ENCODE measurements around the gene CPZ.
"Not testable (repeated sequence)": the region's sequence is repeated elsewhere in the genome, so short reads cannot be mapped to it uniquely, and the experiment has no call there.

CPZ gene

DNA sequence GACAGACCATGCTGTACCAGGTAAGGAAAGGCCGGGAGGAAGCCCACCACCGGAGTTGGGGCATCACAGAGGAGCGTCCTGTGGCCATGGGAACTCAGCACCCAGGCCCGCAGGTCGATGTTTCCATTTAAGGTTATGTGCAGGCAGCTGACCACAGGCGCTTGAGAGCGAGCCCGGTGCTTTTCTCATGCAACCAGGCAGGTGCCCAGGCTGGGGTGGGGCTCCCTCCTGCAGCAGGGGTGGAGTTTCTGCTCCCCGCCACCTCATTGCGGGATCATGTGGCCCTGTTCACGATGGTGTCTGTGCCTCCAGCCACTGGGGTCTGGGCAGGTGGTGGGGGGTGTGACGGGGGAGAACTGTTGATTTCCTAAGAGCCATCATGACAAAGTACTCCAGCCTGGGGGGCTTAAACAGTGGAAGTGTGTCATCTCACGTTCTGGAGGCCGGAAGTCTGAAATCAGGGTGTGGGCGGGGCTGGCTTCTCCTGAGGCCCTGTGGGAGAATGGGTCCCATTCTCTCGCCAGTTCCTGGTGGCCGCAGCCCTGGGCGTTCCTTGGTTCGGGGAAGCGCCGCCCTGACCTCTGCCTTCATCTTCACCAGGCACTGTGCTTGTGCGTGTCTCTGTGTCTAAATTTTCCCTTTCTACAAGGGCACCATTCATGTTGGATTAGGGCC, 60.9 kb downstream of the CPZ start:
- DNase-seq (ENCODE audit: low spot score): no peak

DNA sequence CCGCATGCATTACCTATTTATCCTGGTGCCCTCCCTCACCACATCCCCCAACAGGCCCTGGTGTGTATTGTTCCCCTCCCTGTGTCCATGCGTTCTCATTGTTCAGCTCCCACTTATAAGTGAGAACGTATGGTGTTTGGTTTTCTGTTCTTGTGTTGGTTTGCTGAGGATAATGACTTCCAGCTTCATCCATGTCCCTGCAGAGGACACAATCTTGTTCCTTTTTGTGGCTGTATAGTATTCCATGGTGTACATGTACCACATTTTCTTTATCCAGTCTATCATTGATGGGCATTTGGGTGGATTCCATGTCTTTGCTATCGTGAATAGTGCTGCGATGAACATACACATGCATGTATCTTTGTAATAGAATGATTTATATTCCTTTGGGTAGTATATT, 61.6 kb downstream of the CPZ start:
- DNase-seq (ENCODE audit: low spot score): not testable (repeated sequence)

- no peak for DNase-seq (ENCODE audit: low spot score)
Measured at GRCh38 chr4:8655411-8656184, 63.0 kb downstream of the CPZ start.

GRCh38 chr4:8656185-8656517, 63.6 kb downstream of the CPZ start:
- no peak for DNase-seq (ENCODE audit: low spot score)

DNA sequence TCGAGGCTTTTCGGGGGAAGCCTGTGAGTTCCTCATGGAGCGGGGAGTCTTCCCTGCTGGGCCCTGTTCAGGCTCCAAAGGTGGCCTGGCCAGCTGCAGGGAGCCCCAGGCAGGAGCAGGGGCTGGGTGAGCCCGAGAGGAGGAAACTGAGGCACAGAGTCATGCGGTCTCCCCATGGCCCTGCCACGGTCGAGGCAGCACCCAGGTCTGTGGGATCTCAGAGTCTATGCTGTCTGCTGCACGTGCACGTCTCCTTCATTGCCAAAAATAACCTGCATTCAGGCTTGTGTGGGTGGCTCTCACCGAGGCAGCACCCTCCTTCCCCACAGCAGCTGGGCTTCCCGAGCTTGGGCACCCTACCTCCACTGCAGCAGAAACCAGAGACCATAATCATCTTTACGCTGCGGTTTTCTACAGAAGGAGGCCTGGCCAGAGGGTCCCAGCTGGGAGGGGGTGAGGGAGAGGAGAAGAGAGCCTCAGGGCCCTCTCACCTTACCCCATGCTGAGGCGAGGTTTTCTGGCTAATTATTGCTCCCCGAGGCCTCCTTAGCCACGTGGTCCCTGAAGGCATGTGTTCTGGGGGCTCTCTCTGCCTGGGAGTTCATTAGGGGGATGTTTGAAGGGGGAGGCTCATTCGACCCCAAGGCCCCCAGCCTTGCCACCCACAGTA, 64.3 kb downstream of the CPZ start:
- no peak for DNase-seq (ENCODE audit: low spot score)

GRCh38 chr4:8657381-8658088, 65.0 kb downstream of the CPZ start:
- no peak for DNase-seq (ENCODE audit: low spot score)

DNA sequence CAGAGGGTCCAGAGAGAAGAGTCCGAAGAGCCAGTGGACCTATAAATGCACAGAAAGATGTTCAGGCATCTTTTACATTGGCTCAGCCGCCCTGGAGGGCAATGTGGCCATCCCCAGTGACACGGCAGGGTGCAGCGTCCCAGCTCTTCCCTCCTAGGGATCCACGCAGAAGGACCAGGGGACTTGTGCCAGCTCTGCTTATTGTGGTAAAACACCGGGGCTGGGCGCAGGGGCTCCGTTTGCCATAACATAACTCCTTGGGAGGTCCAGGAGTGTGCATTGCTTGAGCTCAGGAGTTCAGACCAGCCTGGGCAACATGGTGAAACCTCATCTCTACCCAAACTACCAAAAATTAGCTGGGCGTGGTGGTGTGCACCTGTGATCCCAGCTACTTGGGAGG, 70.2 kb downstream of the CPZ start:
- DNase-seq (ENCODE audit: low spot score): no peak

DNA sequence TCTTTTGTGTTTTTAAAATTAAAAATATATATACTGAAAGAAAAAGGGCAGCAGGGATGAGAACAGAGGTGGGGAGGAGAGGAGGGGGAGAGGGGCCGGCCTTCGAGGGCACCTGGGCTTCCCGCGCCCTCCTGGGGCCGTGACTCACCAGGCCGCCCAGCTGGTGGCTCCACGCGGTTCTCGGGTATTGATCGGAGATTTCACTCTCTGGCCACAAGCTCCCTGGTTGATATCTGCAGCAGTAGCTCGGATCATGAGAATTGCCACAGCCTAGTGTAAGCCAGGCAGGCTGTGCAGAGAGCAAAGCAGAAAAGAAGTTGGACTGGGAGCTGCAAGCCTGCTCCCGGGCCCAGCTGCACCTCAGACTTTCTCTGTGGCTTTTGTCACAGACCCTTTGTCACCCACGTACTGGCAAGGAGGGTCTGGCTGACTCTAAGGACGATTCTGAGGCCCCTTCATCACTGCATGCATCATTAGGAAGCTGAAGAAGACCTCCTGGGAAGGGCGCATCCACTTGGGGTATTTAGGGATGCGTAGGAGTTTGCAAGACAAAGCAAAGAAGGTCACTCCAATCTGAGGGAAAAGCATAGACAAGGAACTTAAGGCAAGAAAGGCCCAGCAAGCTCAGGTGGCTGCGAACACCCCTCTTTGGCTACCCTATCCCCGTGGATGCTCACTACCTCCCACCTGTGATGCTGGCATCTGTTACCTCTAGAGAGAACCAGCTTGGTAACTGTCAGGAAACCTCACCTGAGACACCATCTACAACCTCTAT, 71.7 kb downstream of the CPZ start:
- DNase-seq (ENCODE audit: low spot score): no peak

- DNase-seq (ENCODE audit: low spot score): no peak
Measured at GRCh38 chr4:8664976-8665375, 72.4 kb downstream of the CPZ start.

GRCh38 chr4:8665406-8666360, 73.1 kb downstream of the CPZ start:
- DNase-seq (ENCODE audit: low spot score): no peak

DNA sequence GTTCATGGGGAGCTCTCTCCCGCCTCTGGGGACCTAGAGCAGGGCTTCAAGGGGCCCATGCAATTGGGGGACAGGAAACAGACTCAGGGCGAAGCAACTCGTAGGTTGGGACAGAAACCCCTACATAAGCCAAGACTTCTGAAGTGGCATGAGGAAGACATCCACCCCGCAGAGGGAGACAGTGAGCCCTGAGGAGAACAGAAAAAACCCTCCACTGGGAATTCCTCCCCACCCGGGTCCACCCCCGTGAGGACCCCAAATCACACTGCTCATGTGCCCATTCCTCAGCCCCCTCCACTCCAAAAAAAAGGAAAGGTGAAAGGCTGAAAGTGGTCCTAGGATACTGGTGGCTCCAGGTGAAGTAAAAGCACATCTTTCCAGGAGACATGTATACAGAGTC, 74.0 kb downstream of the CPZ start:
- no peak for DNase-seq (ENCODE audit: low spot score)
